Activated CD8-positive, alpha-beta T cell treated with anti-CD3 and anti-CD28 coated beads, Interleukin-2, amount 10 ng/mL, durations not matched to agents 7 days and 5 days (primary cell): ENCODE results near the gene DENND5B. TPM values are rescaled to one million over a fixed set of nuclear protein-coding genes. Genes with fewer than 3 reads are reported as not detected.

Source experiments
- ATAC-seq: fragments of 150-1000 bp; cut with Tn5 transposase; one replicate; pipeline ENCODE4 v1.10.0; 2021; ENCODE audit warnings: moderate library complexity
- CTCF ChIA-PET: fragments of 350-600 bp; sonication (Branson Sonifier 250); formaldehyde crosslinking; loops from one replicate; lab custom pipeline; 2021; ENCODE audit warnings: antibody characterized with exemption; lab: Charles Lee
- POLR2A ChIA-PET: fragments of 350-600 bp; sonication (Branson Sonifier 250); formaldehyde crosslinking; loops from one replicate; lab custom pipeline; 2021; ENCODE audit warnings: antibody characterized with exemption; lab: Charles Lee
- DNase-seq: peaks from one replicate; pipeline ENCODE4 v3.0.0-alpha.2; 2020
- H3K27ac Mint-ChIP-seq: one replicate; pipeline ENCODE4 v1.8.0; 2021; ENCODE audit warnings: mild to moderate bottlenecking, mixed read lengths
- H3K27me3 Mint-ChIP-seq: one replicate; pipeline ENCODE4 v1.8.0; 2021; ENCODE audit warnings: low read depth, mixed read lengths
- H3K36me3 Mint-ChIP-seq: one replicate; pipeline ENCODE4 v1.8.0; 2021; ENCODE audit warnings: low read depth, mixed read lengths
- H3K4me1 Mint-ChIP-seq: one replicate; pipeline ENCODE4 v1.8.0; 2021; ENCODE audit warnings: low read depth, mixed read lengths
- H3K4me3 Mint-ChIP-seq: one replicate; pipeline ENCODE4 v1.8.0; 2021; ENCODE audit warnings: mild to moderate bottlenecking, mixed read lengths
- H3K9me3 Mint-ChIP-seq: one replicate; pipeline ENCODE4 v1.8.0; 2022; ENCODE audit warnings: mixed read lengths; ENCODE audit not compliant: insufficient read depth
- total RNA-seq, 2 experiments: library from RNA; stranded (reverse); gene quantifications; one replicate each; pipeline ENCODE4 v1.2.3, GENCODE V29; 2021

The DENND5B gene
- total RNA-seq, 2 experiments from 2014 or later, result 0.08 to 0.16 TPM

GRCh38 chr12:31492599-31493196, 98.2 kb downstream of the DENND5B start:
- no peak for DNase-seq
- CTCF ChIA-PET, result interaction anchor here (1.0 kb wide), 1 partner anchor 145 kb away, joined by 3 read pairs; no protein-coding TSS in a partner anchor
- POLR2A ChIA-PET, result no interaction called here
- peaks cover 5% of the 10 kb centered on the region for H3K27me3 Mint-ChIP-seq
- H3K36me3 Mint-ChIP-seq, result no peaks in the 10 kb centered on the region
- ATAC-seq, result no peak
- H3K27ac Mint-ChIP-seq, result no peak overlapping the region
- H3K9me3 Mint-ChIP-seq, result no peaks in the 10 kb centered on the region
- no peak overlapping the region for H3K4me3 Mint-ChIP-seq
- no peaks in the 10 kb centered on the region for H3K4me1 Mint-ChIP-seq

- DNase-seq, result no peak
- no peaks in the 10 kb centered on the region for H3K9me3 Mint-ChIP-seq
- no peaks in the 10 kb centered on the region for H3K36me3 Mint-ChIP-seq
- peaks cover 5% of the 10 kb centered on the region for H3K27me3 Mint-ChIP-seq
- ChIA-PET POLR2A (no interaction called here), CTCF (interaction anchor here (1.0 kb wide), 1 partner anchor 146 kb away, joined by 3 read pairs; no protein-coding TSS in a partner anchor)
- H3K27ac Mint-ChIP-seq, result no peak overlapping the region
- ATAC-seq, result no peak
- no peaks in the 10 kb centered on the region for H3K4me1 Mint-ChIP-seq
- no peak overlapping the region for H3K4me3 Mint-ChIP-seq
Observed at GRCh38 chr12:31491841-31492598, 98.9 kb downstream of the DENND5B start.

- Mint-ChIP-seq H3K4me1 (no peaks in the 10 kb centered on the region), H3K4me3 (no peak overlapping the region), H3K27me3 (peaks cover 5% of the 10 kb centered on the region), H3K9me3 (no peaks in the 10 kb centered on the region), H3K27ac (no peak overlapping the region), H3K36me3 (no peaks in the 10 kb centered on the region)
- ChIA-PET POLR2A (no interaction called here), CTCF (no interaction called here)
- DNase-seq, result no peak
- no peak for ATAC-seq
Observed at GRCh38 chr12:31491241-31491794, 99.6 kb downstream of the DENND5B start.

GRCh38 chr12:31488737-31489338, 102.1 kb downstream of the DENND5B start:
- no peak for DNase-seq
- ChIA-PET POLR2A (no interaction called here), CTCF (interaction anchor here (1.4 kb wide), 1 partner anchor 80 kb away, joined by 3 read pairs; no protein-coding TSS in a partner anchor)
- no peak overlapping the region for H3K27ac Mint-ChIP-seq
- no peaks in the 10 kb centered on the region for H3K4me1 Mint-ChIP-seq
- H3K4me3 Mint-ChIP-seq, result no peak overlapping the region
- no peak for ATAC-seq
- H3K9me3 Mint-ChIP-seq, result no peaks in the 10 kb centered on the region
- H3K36me3 Mint-ChIP-seq, result no peaks in the 10 kb centered on the region
- H3K27me3 Mint-ChIP-seq, result peaks cover 5% of the 10 kb centered on the region

GRCh38 chr12:31485571-31485970, 105.4 kb downstream of the DENND5B start:
- CTCF ChIA-PET, result no interaction called here
- H3K9me3 Mint-ChIP-seq, result no peaks in the 10 kb centered on the region
- no peak for ATAC-seq

GRCh38 chr12:31482816-31483215, 108.1 kb downstream of the DENND5B start:
- POLR2A ChIA-PET, result no interaction called here
- CTCF ChIA-PET, result no interaction called here
- Mint-ChIP-seq H3K9me3 (no peaks in the 10 kb centered on the region), H3K36me3 (no peaks in the 10 kb centered on the region), H3K27ac (no peak overlapping the region), H3K4me1 (no peaks in the 10 kb centered on the region), H3K4me3 (no peak overlapping the region), H3K27me3 (no peaks in the 10 kb centered on the region)
- DNase-seq, result no peak
- no peak for ATAC-seq

More at GRCh38 chr12:31485571-31485970, 105.4 kb downstream of the DENND5B start:
- POLR2A ChIA-PET, result no interaction called here
- no peak for DNase-seq
- Mint-ChIP-seq H3K27me3 (peaks cover 5% of the 10 kb centered on the region), H3K4me1 (no peaks in the 10 kb centered on the region), H3K27ac (no peak overlapping the region), H3K4me3 (no peak overlapping the region), H3K36me3 (no peaks in the 10 kb centered on the region)

- Mint-ChIP-seq H3K36me3 (no peaks in the 10 kb centered on the region), H3K4me3 (no peak overlapping the region), H3K27ac (no peak overlapping the region), H3K4me1 (no peaks in the 10 kb centered on the region), H3K9me3 (no peaks in the 10 kb centered on the region), H3K27me3 (no peaks in the 10 kb centered on the region)
- ATAC-seq (no peak), DNase-seq (no peak)
- ChIA-PET CTCF (no interaction called here), POLR2A (no interaction called here)
Observed at GRCh38 chr12:31481415-31481814, 109.5 kb downstream of the DENND5B start.

- H3K4me3 Mint-ChIP-seq, result no peak overlapping the region
- CTCF ChIA-PET, result no interaction called here
- no peaks in the 10 kb centered on the region for H3K27me3 Mint-ChIP-seq
- H3K9me3 Mint-ChIP-seq, result no peaks in the 10 kb centered on the region
- H3K4me1 Mint-ChIP-seq, result no peaks in the 10 kb centered on the region
- no peaks in the 10 kb centered on the region for H3K36me3 Mint-ChIP-seq
- no peak for DNase-seq
- ATAC-seq, result no peak
- POLR2A ChIA-PET, result interaction anchor here (0.7 kb wide), 1 partner anchor 24 kb away, joined by 6 read pairs; no protein-coding TSS in a partner anchor
- no peak overlapping the region for H3K27ac Mint-ChIP-seq
Observed at GRCh38 chr12:31479516-31480210, 111.3 kb downstream of the DENND5B start.

GRCh38 chr12:31478898-31479297, 112.0 kb downstream of the DENND5B start:
- ChIA-PET CTCF (no interaction called here), POLR2A (interaction anchor here (1.1 kb wide), 1 partner anchor 24 kb away, joined by 3 read pairs; no protein-coding TSS in a partner anchor)
- Mint-ChIP-seq H3K27ac (no peak overlapping the region), H3K27me3 (peaks cover 2% of the 10 kb centered on the region), H3K4me1 (no peaks in the 10 kb centered on the region), H3K4me3 (no peak overlapping the region), H3K36me3 (no peaks in the 10 kb centered on the region), H3K9me3 (no peaks in the 10 kb centered on the region)
- ATAC-seq (no peak), DNase-seq (no peak)

- H3K4me1 Mint-ChIP-seq, result no peaks in the 10 kb centered on the region
- no peak overlapping the region for H3K27ac Mint-ChIP-seq
- no peaks in the 10 kb centered on the region for H3K9me3 Mint-ChIP-seq
- ATAC-seq, result no peak
- H3K4me3 Mint-ChIP-seq, result no peak overlapping the region
- no peak for DNase-seq
- CTCF ChIA-PET, result no interaction called here
- peaks cover 2% of the 10 kb centered on the region for H3K27me3 Mint-ChIP-seq
- POLR2A ChIA-PET, result interaction anchor here (1.1 kb wide), 1 partner anchor 24 kb away, joined by 3 read pairs; no protein-coding TSS in a partner anchor
- H3K36me3 Mint-ChIP-seq, result no peaks in the 10 kb centered on the region
Observed at GRCh38 chr12:31478425-31478824, 112.5 kb downstream of the DENND5B start.

GRCh38 chr12:31477687-31478086, 113.2 kb downstream of the DENND5B start:
- H3K4me3 Mint-ChIP-seq, result no peak overlapping the region
- POLR2A ChIA-PET, result interaction anchor here (1.1 kb wide), 1 partner anchor 25 kb away, joined by 3 read pairs; no protein-coding TSS in a partner anchor

More at GRCh38 chr12:31477687-31478086, 113.2 kb downstream of the DENND5B start:
- CTCF ChIA-PET, result interaction anchor here (0.7 kb wide), 1 partner anchor 628 kb away, joined by 3 read pairs; no protein-coding TSS in a partner anchor
- Mint-ChIP-seq H3K27ac (no peak overlapping the region), H3K4me1 (no peaks in the 10 kb centered on the region), H3K27me3 (peaks cover 2% of the 10 kb centered on the region), H3K9me3 (no peaks in the 10 kb centered on the region), H3K36me3 (no peaks in the 10 kb centered on the region)
- DNase-seq, result no peak
- ATAC-seq, result no peak
